ENCODE measurements around the gene ASAP2. TPM values are rescaled to one million over a fixed set of nuclear protein-coding genes. Genes with fewer than 3 reads are reported as not detected.

ASAP2 gene
- polyA plus RNA-seq, 1 experiment = 30.0 TPM

GRCh38 chr2:9234680-9235146 lies 28.1 kb downstream of the ASAP2 start:
- ChIA-PET POLR2A (interaction anchor here (0.6 to 1.1 kb wide), 4 partner anchors 26 to 56 kb away, joined by 3 to 7 read pairs (median 4); no protein-coding TSS in a partner anchor), CTCF (interaction anchor here (1.4 to 2.3 kb wide), 2 partner anchors 26 to 29 kb away, joined by 3 to 6 read pairs; partner anchors contain the start of gene ASAP2)
- no peaks in the 10 kb centered on the region for H3K9me3 ChIP-seq (ENCODE audit: control insufficient read depth, insufficient read depth, low read length)
- no peak for TF ChIP-seq CTCF (IDR thresholded peaks at IDR 0.05; ENCODE audit: low read depth, low read length)
- H3K27ac ChIP-seq (ENCODE audit: low read depth, low read length) = peak overlapping the region; percentile 96
- peak overlapping the region; percentile 11; the same call in 1 of the 2 replicates for H3K4me3 ChIP-seq (ENCODE audit: low read depth, low read length)
- no peaks in the 10 kb centered on the region for H3K27me3 ChIP-seq (ENCODE audit: control insufficient read depth, insufficient read depth, low read length)
- DNase-seq (ENCODE audit: low read depth, low spot score) = peak; percentile 68

GRCh38 chr2:9235147-9236044 lies 28.8 kb downstream of the ASAP2 start:
- peak overlapping the region; percentile 96 for H3K27ac ChIP-seq (ENCODE audit: low read depth, low read length)
- H3K27me3 ChIP-seq (ENCODE audit: control insufficient read depth, insufficient read depth, low read length) = no peaks in the 10 kb centered on the region
- no peak for TF ChIP-seq CTCF (IDR thresholded peaks at IDR 0.05; ENCODE audit: low read depth, low read length)
- POLR2A ChIA-PET = interaction anchor here (0.6 to 1.1 kb wide), 4 partner anchors 26 to 56 kb away, joined by 3 to 7 read pairs (median 4); no protein-coding TSS in a partner anchor
- CTCF ChIA-PET = no interaction called here
- no peak for DNase-seq (ENCODE audit: low read depth, low spot score)
- peak overlapping the region; percentile 11; the same call in 1 of the 2 replicates for H3K4me3 ChIP-seq (ENCODE audit: low read depth, low read length)
- no peaks in the 10 kb centered on the region for H3K9me3 ChIP-seq (ENCODE audit: control insufficient read depth, insufficient read depth, low read length)

- TF ChIP-seq CTCF (IDR thresholded peaks at IDR 0.05; ENCODE audit: low read depth, low read length) = no peak
- Histone ChIP-seq H3K9me3 (ENCODE audit: control insufficient read depth, insufficient read depth, low read length) (no peaks in the 10 kb centered on the region), H3K27ac (ENCODE audit: low read depth, low read length) (peak overlapping the region; percentile 96), H3K27me3 (ENCODE audit: control insufficient read depth, insufficient read depth, low read length) (no peaks in the 10 kb centered on the region), H3K4me3 (ENCODE audit: low read depth, low read length) (no peak overlapping the region)
- POLR2A ChIA-PET = no interaction called here
- no peak for DNase-seq (ENCODE audit: low read depth, low spot score)
- CTCF ChIA-PET = no interaction called here
These were observed 29.4 kb downstream of the ASAP2 start for GRCh38 chr2:9236045-9236344.

- no peaks in the 10 kb centered on the region for H3K27me3 ChIP-seq (ENCODE audit: control insufficient read depth, insufficient read depth, low read length)
- CTCF ChIA-PET = no interaction called here
- H3K4me3 ChIP-seq (ENCODE audit: low read depth, low read length) = no peak overlapping the region
- no peak for TF ChIP-seq CTCF (IDR thresholded peaks at IDR 0.05; ENCODE audit: low read depth, low read length)
- POLR2A ChIA-PET = no interaction called here
- no peaks in the 10 kb centered on the region for H3K9me3 ChIP-seq (ENCODE audit: control insufficient read depth, insufficient read depth, low read length)
- peak overlapping the region; percentile 32 for H3K27ac ChIP-seq (ENCODE audit: low read depth, low read length)
- DNase-seq (ENCODE audit: low read depth, low spot score) = no peak
These were observed 30.3 kb downstream of the ASAP2 start for GRCh38 chr2:9236867-9237266.

GRCh38 chr2:9237831-9238230 lies 31.2 kb downstream of the ASAP2 start:
- POLR2A ChIA-PET = no interaction called here
- Histone ChIP-seq H3K27ac (ENCODE audit: low read depth, low read length) (no peak overlapping the region), H3K9me3 (ENCODE audit: control insufficient read depth, insufficient read depth, low read length) (no peaks in the 10 kb centered on the region), H3K4me3 (ENCODE audit: low read depth, low read length) (no peak overlapping the region), H3K27me3 (ENCODE audit: control insufficient read depth, insufficient read depth, low read length) (no peaks in the 10 kb centered on the region)
- CTCF ChIA-PET = interaction anchor here (1.1 to 1.2 kb wide), 2 partner anchors 28 to 96 kb away, joined by 3 read pairs; no protein-coding TSS in a partner anchor
- no peak for TF ChIP-seq CTCF (IDR thresholded peaks at IDR 0.05; ENCODE audit: low read depth, low read length)
- DNase-seq (ENCODE audit: low read depth, low spot score) = no peak
